ENCODE measurements around the gene ADAP1.
A peak's percentile ranks its signal among the peaks of the same experiment; 100 is the strongest.

GRCh38 chr7:945556-946255 is 8.8 kb downstream of the ADAP1 start:
- TF ChIP-seq POLR2A (IDR thresholded peaks at IDR 0.05): peak in 1 of 2 donors; percentile 77
- TF ChIP-seq, protein P1, sequence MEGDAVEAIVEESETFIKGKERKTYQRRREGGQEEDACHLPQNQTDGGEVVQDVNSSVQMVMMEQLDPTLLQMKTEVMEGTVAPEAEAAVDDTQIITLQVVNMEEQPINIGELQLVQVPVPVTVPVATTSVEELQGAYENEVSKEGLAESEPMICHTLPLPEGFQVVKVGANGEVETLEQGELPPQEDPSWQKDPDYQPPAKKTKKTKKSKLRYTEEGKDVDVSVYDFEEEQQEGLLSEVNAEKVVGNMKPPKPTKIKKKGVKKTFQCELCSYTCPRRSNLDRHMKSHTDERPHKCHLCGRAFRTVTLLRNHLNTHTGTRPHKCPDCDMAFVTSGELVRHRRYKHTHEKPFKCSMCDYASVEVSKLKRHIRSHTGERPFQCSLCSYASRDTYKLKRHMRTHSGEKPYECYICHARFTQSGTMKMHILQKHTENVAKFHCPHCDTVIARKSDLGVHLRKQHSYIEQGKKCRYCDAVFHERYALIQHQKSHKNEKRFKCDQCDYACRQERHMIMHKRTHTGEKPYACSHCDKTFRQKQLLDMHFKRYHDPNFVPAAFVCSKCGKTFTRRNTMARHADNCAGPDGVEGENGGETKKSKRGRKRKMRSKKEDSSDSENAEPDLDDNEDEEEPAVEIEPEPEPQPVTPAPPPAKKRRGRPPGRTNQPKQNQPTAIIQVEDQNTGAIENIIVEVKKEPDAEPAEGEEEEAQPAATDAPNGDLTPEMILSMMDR (IDR thresholded peaks at IDR 0.05): no peak
- no peak for TF ChIP-seq POLR2AphosphoS5 (IDR thresholded peaks at IDR 0.05)
- no peak for TF ChIP-seq EP300 (IDR thresholded peaks at IDR 0.05)

All from sigmoid colon (tissue), 4 donors.